Measurements from ENCODE around the gene ORC6.

The ORC6 gene

DNA sequence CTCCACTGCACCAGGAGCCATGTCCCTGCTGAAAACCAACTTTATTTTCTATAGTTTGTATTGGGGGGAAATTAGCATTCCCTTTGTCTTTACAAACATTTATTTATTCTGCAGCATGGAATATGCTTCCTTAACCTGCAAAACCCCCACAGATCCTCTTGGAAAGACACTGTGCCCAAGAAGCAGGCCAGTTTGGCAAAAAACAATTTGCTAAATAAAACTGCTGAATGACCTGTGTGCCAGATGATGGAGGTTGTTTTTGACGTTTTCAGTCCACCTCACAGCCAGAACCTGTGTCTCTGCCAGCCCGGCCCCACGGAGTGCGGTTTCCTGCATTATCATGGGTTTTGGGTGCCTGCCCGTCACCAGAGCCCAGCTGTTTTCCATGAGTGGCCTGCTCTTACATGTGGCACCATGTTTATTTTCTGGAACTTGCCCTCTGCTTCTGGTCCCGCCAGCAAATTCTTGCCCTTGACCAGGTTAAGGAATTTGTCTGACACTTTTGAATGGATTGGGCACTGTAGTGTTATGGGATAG lies 26.4 kb downstream of the ORC6 start:
- DNase-seq (ENCODE audit: low spot score) = no peak
- TF ChIP-seq, protein P1, sequence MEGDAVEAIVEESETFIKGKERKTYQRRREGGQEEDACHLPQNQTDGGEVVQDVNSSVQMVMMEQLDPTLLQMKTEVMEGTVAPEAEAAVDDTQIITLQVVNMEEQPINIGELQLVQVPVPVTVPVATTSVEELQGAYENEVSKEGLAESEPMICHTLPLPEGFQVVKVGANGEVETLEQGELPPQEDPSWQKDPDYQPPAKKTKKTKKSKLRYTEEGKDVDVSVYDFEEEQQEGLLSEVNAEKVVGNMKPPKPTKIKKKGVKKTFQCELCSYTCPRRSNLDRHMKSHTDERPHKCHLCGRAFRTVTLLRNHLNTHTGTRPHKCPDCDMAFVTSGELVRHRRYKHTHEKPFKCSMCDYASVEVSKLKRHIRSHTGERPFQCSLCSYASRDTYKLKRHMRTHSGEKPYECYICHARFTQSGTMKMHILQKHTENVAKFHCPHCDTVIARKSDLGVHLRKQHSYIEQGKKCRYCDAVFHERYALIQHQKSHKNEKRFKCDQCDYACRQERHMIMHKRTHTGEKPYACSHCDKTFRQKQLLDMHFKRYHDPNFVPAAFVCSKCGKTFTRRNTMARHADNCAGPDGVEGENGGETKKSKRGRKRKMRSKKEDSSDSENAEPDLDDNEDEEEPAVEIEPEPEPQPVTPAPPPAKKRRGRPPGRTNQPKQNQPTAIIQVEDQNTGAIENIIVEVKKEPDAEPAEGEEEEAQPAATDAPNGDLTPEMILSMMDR (IDR thresholded peaks at IDR 0.05; ENCODE audit: extremely low read depth, missing control alignments) = no peak

DNA sequence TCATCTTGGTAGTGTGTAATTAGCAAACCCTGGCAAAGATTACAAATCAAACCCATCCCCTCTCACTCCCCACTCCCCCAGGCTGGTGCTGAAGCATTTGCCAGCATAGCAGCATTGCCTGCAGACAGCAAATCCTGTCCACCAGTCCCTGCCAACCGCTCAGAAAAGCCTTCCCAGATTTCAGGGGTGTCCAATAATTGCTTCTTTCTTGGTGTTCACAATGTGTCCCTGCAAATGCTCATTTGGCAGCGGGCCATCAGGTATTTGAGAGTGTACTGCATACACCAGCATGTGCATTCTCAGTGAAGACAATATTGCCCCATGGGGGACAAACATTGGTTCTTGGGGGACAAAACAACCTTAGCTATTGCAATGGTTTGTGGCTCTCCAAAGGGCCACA lies 28.2 kb downstream of the ORC6 start:
- TF ChIP-seq, protein P1 (IDR thresholded peaks at IDR 0.05; ENCODE audit: extremely low read depth, missing control alignments) = no peak
- DNase-seq (ENCODE audit: low spot score) = no peak

DNA sequence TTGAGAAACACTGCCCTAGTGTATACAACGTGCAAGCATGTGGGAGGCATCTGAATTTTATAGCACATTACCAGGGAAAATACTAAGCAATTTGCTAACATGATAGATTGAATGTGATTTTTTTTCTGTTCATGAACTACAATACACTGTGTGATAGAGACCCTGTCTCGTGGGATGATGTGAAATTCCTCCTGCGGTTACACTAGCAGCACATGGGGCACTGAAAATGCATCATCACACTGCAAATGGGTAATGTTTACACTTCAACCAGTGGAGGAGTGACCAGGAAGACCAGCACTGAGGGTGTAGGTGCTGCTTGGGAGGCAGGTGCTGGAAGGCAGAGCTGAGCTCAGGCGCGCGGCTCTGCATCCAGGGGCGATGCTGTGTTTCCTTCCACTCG lies 28.8 kb downstream of the ORC6 start:
- DNase-seq (ENCODE audit: low spot score) = no peak
- TF ChIP-seq, protein P1 (IDR thresholded peaks at IDR 0.05; ENCODE audit: extremely low read depth, missing control alignments) = no peak

- TF ChIP-seq, protein P1 (IDR thresholded peaks at IDR 0.05; ENCODE audit: extremely low read depth, missing control alignments) = no peak
- DNase-seq (ENCODE audit: low spot score) = no peak
Measured at GRCh38 chr16:46719528-46719927, 30.1 kb downstream of the ORC6 start.

GRCh38 chr16:46720619-46721018 lies 31.2 kb downstream of the ORC6 start:
- DNase-seq (ENCODE audit: low spot score) = no peak
- TF ChIP-seq, protein P1 (IDR thresholded peaks at IDR 0.05; ENCODE audit: extremely low read depth, missing control alignments) = no peak

- TF ChIP-seq, protein P1 (IDR thresholded peaks at IDR 0.05; ENCODE audit: extremely low read depth, missing control alignments) = no peak
Measured at GRCh38 chr16:46721885-46722284, 32.4 kb downstream of the ORC6 start.

GRCh38 chr16:46727184-46727583 lies 37.7 kb downstream of the ORC6 start:
- TF ChIP-seq, protein P1 (IDR thresholded peaks at IDR 0.05; ENCODE audit: extremely low read depth, missing control alignments) = no peak
- no peak for DNase-seq (ENCODE audit: low spot score)

More at GRCh38 chr16:46721885-46722284, 32.4 kb downstream of the ORC6 start:
- no peak for DNase-seq (ENCODE audit: low spot score)

Measured in GM20000 (cell line).